Peyer's patch (tissue), 4 donors: ENCODE data around the gene CFD. TPM values are rescaled to one million over a fixed set of nuclear protein-coding genes. Genes with fewer than 3 reads are reported as not detected.

Experiments
- DNase-seq, 3 donors: peaks; one replicate each; pipeline ENCODE4 v3.0.0-alpha.2; 2017 to 2019
- H3K27ac ChIP-seq, 4 donors: fragments of 200-600 bp; sonication (generic); one replicate each; pipeline ENCODE4 v1.5.1; 2016 to 2019
- H3K27me3 ChIP-seq, 2 donors: fragments of 200-600 bp; sonication (generic); one replicate each; pipeline ENCODE4 v1.5.1; 2019
- H3K36me3 ChIP-seq, 3 donors: fragments of 200-600 bp; sonication (generic); one replicate each; pipeline ENCODE4 v1.5.1; 2016 to 2019
- H3K4me1 ChIP-seq, 4 donors: fragments of 200-600 bp; sonication (generic); one replicate each; pipeline ENCODE4 v1.5.1; 2016 to 2019
- H3K4me3 ChIP-seq, 4 donors: fragments of 200-600 bp; sonication (generic); 1 replicate in 3 of 4; 2 replicates in 1 of 4; pipeline ENCODE4 v1.5.1; 2016 to 2019; ENCODE audit warnings: mild to moderate bottlenecking in 1 of 4
- H3K9me3 ChIP-seq, 4 donors: fragments of 200-600 bp; sonication (generic); one replicate each; pipeline ENCODE4 v1.5.1; 2016 to 2019; ENCODE audit warnings: mild to moderate bottlenecking in 1 of 4
- POLR2A ChIP-seq, 2 donors: fragments of 450-650 bp; IDR thresholded peaks; one replicate each; pipeline ENCODE4 v1.5.1; 2017; ENCODE audit warnings: antibody characterized with exemption in 2 of 2, mild to moderate bottlenecking in 2 of 2, moderate library complexity in 2 of 2
- total RNA-seq, 4 donors: library from RNA; depleted of rRNA; stranded (reverse); fragments of >200 nt; gene quantifications; one replicate each; pipeline ENCODE4 v1.1.0, GENCODE V29; 2016
- TF ChIP-seq, protein P1 (sequence below), 6 experiments: fragments of 450-650 bp in 4 of 6; fragments of 200-600 bp in 2 of 6; sonication (generic) in 1 of 6; IDR thresholded peaks; one replicate each; pipeline ENCODE4 v1.5.1; 2017 to 2019; ENCODE audit warnings: antibody characterized with exemption in 6 of 6, mild to moderate bottlenecking in 3 of 6, moderate library complexity in 1 of 6

The CFD gene
- total RNA-seq, 4 donors from 2014 or later: 140 to 403 (median 303) TPM

- Histone ChIP-seq H3K27me3 (no peaks in the 10 kb centered on the region), H3K9me3 (no peaks in the 10 kb centered on the region), H3K27ac (peak overlapping the region; percentile 83 to 99 (median 94)), H3K4me1 (peaks cover 0 to 12% (median 5%) of the 10 kb centered on the region in 4 donors), H3K36me3 (peaks cover 0 to 42% (median 0%) of the 10 kb centered on the region in 3 donors), H3K4me3 (peak overlapping the region; percentile 63 to 98 (median 89))
- no peak for TF ChIP-seq POLR2A (IDR thresholded peaks at IDR 0.05)
- TF ChIP-seq, protein P1, sequence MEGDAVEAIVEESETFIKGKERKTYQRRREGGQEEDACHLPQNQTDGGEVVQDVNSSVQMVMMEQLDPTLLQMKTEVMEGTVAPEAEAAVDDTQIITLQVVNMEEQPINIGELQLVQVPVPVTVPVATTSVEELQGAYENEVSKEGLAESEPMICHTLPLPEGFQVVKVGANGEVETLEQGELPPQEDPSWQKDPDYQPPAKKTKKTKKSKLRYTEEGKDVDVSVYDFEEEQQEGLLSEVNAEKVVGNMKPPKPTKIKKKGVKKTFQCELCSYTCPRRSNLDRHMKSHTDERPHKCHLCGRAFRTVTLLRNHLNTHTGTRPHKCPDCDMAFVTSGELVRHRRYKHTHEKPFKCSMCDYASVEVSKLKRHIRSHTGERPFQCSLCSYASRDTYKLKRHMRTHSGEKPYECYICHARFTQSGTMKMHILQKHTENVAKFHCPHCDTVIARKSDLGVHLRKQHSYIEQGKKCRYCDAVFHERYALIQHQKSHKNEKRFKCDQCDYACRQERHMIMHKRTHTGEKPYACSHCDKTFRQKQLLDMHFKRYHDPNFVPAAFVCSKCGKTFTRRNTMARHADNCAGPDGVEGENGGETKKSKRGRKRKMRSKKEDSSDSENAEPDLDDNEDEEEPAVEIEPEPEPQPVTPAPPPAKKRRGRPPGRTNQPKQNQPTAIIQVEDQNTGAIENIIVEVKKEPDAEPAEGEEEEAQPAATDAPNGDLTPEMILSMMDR (IDR thresholded peaks at IDR 0.05): no peak
- no peak for DNase-seq
These were observed 32.9 kb downstream of the CFD start for GRCh38 chr19:892243-892893.

GRCh38 chr19:892894-893689, 33.6 kb downstream of the CFD start, which contains the start of the genes MED16 and RNU6-9:
Gene MED16 (minus strand): TSS chr19:893187. CDS start chr19:891131, 2,056 bp downstream.
Gene RNU6-9 (plus strand): TSS chr19:893484.
- Histone ChIP-seq H3K36me3 (peaks cover 0 to 36% (median 0%) of the 10 kb centered on the region in 3 donors), H3K27me3 (no peaks in the 10 kb centered on the region), H3K4me1 (peaks cover 0 to 12% (median 5%) of the 10 kb centered on the region in 4 donors), H3K27ac (peak within 1 kb of the TSS; percentile 83 to 99 (median 94)), H3K4me3 (peak within 1 kb of the TSS; percentile 63 to 98 (median 89)), H3K9me3 (no peaks in the 10 kb centered on the region)
- DNase-seq: peak; percentile 92 to 96 (median 92)
- peak; percentile 79 to 91 for TF ChIP-seq POLR2A (IDR thresholded peaks at IDR 0.05)
- TF ChIP-seq, protein P1 (IDR thresholded peaks at IDR 0.05): no peak

- Histone ChIP-seq H3K36me3 (peaks cover 0 to 25% (median 0%) of the 10 kb centered on the region in 3 donors), H3K4me3 (no peak overlapping the region), H3K27ac (no peak overlapping the region), H3K27me3 (no peaks in the 10 kb centered on the region), H3K4me1 (peaks cover 0 to 7% (median 5%) of the 10 kb centered on the region in 4 donors), H3K9me3 (no peaks in the 10 kb centered on the region)
- no peak for TF ChIP-seq POLR2A (IDR thresholded peaks at IDR 0.05)
- TF ChIP-seq, protein P1 (IDR thresholded peaks at IDR 0.05): no peak
- no peak for DNase-seq
These were observed 37.0 kb downstream of the CFD start for GRCh38 chr19:896434-896833.

- Histone ChIP-seq H3K27me3 (no peaks in the 10 kb centered on the region), H3K9me3 (no peaks in the 10 kb centered on the region), H3K36me3 (peaks cover 0 to 31% (median 0%) of the 10 kb centered on the region in 3 donors), H3K4me3 (no peak overlapping the region), H3K4me1 (peaks cover 0 to 4% (median 2%) of the 10 kb centered on the region in 4 donors), H3K27ac (no peak overlapping the region)
- DNase-seq: no peak
- TF ChIP-seq POLR2A (IDR thresholded peaks at IDR 0.05): no peak
- TF ChIP-seq, protein P1 (IDR thresholded peaks at IDR 0.05): no peak
These were observed 37.5 kb downstream of the CFD start for GRCh38 chr19:896999-897398.

DNA sequence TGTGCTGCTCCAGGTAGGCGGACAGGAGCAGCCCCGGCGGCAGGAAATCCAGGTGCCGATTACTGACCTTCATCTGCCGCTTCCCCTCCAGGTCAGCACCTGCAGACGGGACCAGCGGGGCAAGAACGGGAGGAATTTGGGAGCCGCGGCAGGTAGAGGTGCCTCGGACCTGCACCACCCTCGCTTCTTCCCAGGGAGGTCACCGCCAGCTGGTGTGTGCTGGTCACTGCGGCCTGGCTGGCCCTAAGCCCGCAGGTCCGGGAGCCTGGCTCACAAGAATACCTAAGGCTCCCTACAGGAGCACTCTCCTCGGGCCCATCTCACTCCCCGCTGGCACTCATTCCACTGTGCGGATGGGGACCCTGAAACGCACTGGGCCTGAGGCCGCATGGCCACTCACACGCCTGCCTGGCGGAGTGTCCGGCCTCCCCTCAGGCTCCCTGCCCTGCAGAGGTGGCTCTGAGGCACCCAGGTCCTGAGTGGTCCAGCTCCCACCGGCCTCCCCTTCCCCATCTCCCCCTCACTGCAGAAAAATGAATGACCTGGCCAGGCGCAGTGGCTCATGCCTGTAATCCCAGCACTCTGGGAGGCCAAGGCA, 38.1 kb downstream of the CFD start:
- Histone ChIP-seq H3K27ac (no peak overlapping the region), H3K4me3 (no peak overlapping the region), H3K9me3 (no peaks in the 10 kb centered on the region), H3K4me1 (no peaks in the 10 kb centered on the region), H3K36me3 (peaks cover 0 to 31% (median 0%) of the 10 kb centered on the region in 3 donors), H3K27me3 (no peaks in the 10 kb centered on the region)
- DNase-seq: no peak
- TF ChIP-seq POLR2A (IDR thresholded peaks at IDR 0.05): no peak
- TF ChIP-seq, protein P1 (IDR thresholded peaks at IDR 0.05): no peak
